OCI-M1 (cell line): Measurements from ENCODE around the gene RYR3.

Experiments used
- DNase-seq: peaks from one replicate; lab custom pipeline; 2025; lab: John Stamatoyannopoulos, UW

The RYR3 gene

GRCh38 chr15:33310481-33311311, at the start of gene RYR3:
TSS of gene RYR3 (plus strand) at chr15:33310967. CDS start at chr15:33311046, 79 bp downstream.
- DNase-seq = peak; percentile 54

GRCh38 chr15:33262306-33262705, 48.5 kb upstream of the RYR3 start:
- DNase-seq = no peak

GRCh38 chr15:33277689-33278088, 33.1 kb upstream of the RYR3 start:
- DNase-seq = no peak

DNA sequence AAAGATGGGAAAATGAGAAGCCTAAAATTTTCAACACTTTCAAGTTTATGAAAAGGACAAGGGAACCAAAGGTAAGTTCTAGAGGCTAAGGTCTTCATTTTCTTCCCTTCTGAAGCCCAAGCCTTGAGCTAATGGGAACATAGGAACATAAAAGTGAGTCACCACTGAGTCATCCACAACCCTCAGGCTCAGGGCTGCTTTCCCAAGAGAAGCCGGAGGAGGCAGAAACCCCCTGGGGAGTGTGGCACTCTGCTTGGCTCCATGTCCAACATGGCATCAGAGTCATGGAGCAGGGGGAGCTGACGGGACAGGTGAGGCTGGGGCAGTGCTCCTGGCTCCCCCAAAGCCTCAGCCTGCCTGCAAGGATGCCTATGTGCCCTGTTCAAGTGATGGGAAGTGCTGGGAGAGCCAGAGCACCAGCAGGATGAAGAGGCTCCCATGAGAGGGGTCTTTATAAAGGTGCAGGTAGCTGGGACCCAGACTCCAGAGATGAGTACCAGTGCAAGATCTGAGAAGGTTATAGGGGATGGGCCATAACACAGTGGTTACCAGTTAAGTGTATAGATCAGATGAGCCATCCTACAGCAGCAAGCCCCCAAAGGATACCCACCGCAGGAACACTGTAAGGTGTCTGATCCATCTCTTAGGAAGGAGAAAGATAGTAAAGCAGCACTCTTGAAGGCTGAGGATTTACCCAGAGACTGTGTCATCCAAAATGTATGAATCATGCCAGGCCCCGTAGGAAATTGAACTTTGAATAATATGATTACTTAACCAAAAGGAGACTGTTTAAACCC, 31.8 kb upstream of the RYR3 start:
- DNase-seq = peak; percentile 20

GRCh38 chr15:33279613-33280205, 31.1 kb upstream of the RYR3 start:
- DNase-seq = no peak

- DNase-seq = no peak
These were observed 28.3 kb upstream of the RYR3 start for GRCh38 chr15:33282226-33283020.

- DNase-seq = no peak
These were observed 27.2 kb upstream of the RYR3 start for GRCh38 chr15:33283576-33283975.

GRCh38 chr15:33284336-33284735, 26.4 kb upstream of the RYR3 start:
- DNase-seq = no peak

- peak; percentile 80 for DNase-seq
These were observed 18.0 kb upstream of the RYR3 start for GRCh38 chr15:33292717-33293307.

DNA sequence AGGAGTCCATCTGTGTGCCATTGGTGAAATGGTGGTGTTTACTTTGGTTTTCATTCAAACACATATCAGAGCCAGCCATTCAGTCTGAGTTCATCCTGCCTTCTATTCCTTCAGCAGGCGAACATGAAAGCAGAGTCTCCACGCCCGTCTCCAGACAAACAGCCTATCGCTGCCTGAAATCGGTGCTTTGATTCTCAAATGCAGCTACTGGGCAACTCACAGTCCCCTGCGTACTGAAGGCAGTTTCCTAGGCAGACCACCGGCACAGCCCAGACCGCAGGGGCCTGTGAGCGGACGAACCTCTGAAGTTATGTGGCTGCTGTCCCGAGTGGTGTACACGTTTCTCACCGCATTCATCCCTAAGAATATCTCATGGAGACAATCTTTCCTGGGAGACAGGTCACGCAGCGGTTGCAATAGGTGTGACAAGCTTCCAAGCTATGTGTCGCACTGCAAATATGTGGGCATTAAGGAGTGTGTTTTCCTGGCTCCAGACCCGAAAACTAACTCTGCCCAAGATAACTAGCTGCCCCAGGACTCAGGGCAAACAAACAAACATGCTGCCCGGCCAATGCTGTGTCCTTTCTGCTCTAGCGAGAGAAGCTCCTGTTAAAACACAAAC, 16.9 kb upstream of the RYR3 start:
- DNase-seq = no peak

DNA sequence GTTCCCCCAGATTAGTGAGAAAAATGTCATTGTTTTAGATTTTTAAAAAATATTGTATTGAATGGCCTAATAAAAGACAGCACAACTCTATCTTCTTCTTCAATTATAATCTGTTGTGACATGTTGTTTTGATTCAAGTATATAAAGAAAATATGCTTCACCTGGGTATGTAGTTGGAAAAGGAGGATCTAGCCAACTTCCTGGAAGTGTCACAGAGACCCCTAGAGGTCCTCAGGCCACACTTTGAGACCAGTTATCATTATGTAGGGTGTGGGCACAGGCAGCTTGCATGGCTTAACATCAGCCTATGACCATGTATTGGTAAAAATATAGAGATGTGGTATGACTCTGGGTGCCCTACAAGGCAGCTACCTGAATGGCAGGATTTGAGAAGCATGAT, 14.7 kb upstream of the RYR3 start:
- no peak for DNase-seq

GRCh38 chr15:33296856-33297255, 13.9 kb upstream of the RYR3 start:
- DNase-seq = no peak

- no peak for DNase-seq
These were observed 12.1 kb upstream of the RYR3 start for GRCh38 chr15:33298631-33299030.

DNA sequence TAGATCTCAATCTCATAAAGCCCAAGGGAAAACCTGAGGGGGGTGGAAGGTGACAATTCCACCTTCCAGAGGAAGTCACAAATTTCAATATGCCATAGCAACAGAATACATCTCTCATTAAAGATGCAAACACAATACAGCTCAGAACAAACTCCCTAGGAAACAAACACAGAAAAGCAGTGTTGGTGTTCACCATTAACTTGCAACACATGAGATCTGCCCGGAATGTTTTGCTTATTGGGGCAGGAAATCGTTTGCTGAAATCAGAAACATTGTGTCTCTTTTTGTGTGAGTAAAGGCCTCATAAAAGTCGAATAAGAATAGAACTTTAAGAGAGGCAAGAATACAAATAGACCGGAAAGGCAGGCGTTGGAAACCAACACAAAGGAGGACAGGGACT, 5.8 kb upstream of the RYR3 start:
- DNase-seq = no peak

DNA sequence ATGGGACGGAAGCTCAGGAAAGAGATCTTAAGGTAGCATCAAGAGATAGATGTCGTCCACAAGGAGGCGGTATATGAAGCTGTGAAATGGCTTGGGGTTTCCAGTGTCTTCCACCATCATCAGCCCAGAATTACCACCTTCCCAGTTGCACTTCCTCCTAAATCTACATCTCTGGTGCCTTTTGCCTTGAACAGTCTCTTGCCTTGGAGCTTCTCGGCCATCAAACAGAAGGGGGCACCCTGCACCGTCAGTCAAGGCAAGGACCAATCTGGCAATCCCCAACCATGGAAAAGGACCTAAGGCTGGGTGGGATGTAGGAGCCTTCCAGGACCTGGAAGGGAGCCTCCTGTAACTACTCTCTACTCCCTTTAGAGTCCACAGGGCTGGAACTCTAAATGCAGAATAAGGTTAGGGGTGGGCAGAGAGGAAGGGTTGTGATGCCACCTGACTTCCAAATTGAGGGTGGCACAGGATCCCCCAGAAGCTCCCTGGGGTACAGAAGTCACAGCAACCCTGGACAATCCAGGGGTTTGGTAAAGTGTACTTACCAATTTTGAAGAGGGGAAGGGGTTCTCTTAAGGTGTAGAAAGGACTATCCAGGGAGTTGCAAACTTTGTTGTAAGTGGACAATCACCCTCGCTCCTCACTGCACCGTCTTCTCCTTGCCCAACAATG, 1.0 kb upstream of the RYR3 start:
- DNase-seq = peak; percentile 81

DNA sequence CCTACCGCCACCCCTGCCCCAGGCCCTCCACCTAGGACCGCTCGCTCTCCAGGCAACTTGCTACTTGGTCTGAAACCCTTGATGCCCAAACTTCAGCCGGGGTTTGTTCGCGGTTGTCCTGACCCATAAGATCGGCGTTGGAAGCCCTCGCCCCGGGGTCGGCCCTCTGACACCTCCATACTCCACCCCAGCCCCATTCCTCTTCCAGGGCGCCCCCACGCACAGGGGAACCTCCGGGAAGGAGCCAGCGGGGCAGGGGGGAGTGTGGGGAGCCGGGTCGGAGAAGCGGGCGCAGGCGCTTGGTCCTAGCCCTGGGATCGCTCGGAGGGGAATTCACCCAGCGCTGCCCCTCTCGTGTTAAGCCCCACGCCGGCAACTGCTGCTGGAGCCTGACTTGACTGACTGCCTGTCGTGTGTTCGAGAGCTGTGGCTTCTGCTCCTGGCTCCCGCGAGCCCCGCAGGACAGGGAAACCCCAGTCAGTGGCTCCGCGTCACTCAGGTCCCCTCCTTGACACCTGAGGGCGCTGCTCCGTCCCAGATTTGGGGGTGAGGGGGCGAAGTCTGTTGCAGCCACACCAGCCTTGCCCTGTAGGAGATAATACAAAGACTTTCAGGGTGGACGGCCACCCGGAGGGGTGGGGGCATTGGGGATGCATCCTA, 675 bp downstream of the RYR3 start:
- DNase-seq = peak; percentile 32

- DNase-seq = no peak
These were observed 2.7 kb downstream of the RYR3 start for GRCh38 chr15:33313491-33313890.

GRCh38 chr15:33314069-33314468, 3.3 kb downstream of the RYR3 start:
- no peak for DNase-seq

DNA sequence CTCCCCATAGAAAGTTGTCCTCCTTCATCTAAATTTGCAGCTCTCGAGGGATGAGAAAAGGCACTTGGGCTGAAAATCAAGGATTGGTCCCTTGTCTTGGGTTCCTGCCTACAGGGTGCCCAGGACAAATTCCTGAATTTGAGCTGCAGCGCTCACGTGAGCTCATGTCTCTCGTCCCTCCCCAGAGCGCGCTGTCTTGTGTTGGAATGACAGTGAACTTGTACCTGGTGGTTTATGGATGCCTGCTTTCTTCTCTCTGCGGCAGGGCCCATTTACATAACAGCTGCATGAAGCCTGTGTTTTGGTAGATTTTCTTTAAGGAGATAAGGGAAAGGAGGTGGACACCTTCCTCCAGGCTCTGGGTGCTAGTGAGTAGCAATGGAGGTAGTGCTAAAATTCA, 4.3 kb downstream of the RYR3 start:
- DNase-seq = no peak

- no peak for DNase-seq
These were observed 7.1 kb downstream of the RYR3 start for GRCh38 chr15:33317896-33318295.
